ENCODE results near the gene IPCEF1. TPM values are rescaled to one million over a fixed set of nuclear protein-coding genes. Genes with fewer than 3 reads are reported as not detected.

Gene IPCEF1
- total RNA-seq, 2 donors from 2014 or later = 3.0 to 5.7 TPM

DNA sequence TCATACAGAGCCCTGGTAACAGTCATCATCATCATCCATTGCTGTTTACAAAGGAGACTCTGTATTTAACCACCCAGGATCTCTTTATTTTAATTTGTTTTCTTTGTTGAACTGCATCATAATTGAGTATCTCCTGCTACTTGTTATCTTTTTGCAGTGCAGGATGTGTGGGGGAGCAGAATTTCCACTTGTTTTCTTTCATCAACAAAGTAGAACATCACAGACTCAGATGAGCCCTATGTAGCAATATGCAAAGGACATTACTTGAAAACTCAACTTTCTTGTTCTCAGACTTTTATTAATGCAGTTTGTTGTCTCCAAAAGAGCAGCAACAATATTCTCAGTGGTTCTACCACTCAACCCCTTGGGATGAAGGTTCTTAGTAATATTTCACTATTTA, 38.7 kb upstream of the IPCEF1 start:
- H3K4me1 ChIP-seq = no peaks in the 10 kb centered on the region
- no peak for ATAC-seq
- TF ChIP-seq POLR2A (IDR thresholded peaks at IDR 0.05) (no peak), CTCF (IDR thresholded peaks at IDR 0.05) (no peak)
- no peaks in the 10 kb centered on the region for H3K27me3 ChIP-seq
- no peak overlapping the region for H3K4me3 ChIP-seq
- no peaks in the 10 kb centered on the region for H3K9me3 ChIP-seq
- intact Hi-C loops (cut with DNase I) = no loop called here
- H3K27ac ChIP-seq = no peak overlapping the region
- H3K36me3 ChIP-seq (replicated peaks in 1 of 2; ENCODE audit: insufficient read depth in 1 of 2, low read depth in 2 of 2) = no peaks in the 10 kb centered on the region
- DNase-seq = no peak

GRCh38 chr6:154394571-154394970, 38.0 kb upstream of the IPCEF1 start:
- WGBS, 2 donors = 66 to 73% methylated on average over 3 of the region's 3 CpGs
- TF ChIP-seq POLR2A (IDR thresholded peaks at IDR 0.05) = no peak
- no peak for TF ChIP-seq CTCF (IDR thresholded peaks at IDR 0.05)
- no peak overlapping the region for H3K27ac ChIP-seq
- intact Hi-C loops (cut with DNase I) = no loop called here
- H3K27me3 ChIP-seq = no peaks in the 10 kb centered on the region
- H3K9me3 ChIP-seq = no peaks in the 10 kb centered on the region
- ATAC-seq (no peak), DNase-seq (no peak)
- H3K4me3 ChIP-seq = no peak overlapping the region
- no peaks in the 10 kb centered on the region for H3K36me3 ChIP-seq (replicated peaks in 1 of 2; ENCODE audit: insufficient read depth in 1 of 2, low read depth in 2 of 2)
- H3K4me1 ChIP-seq = no peaks in the 10 kb centered on the region

- no peaks in the 10 kb centered on the region for H3K36me3 ChIP-seq (replicated peaks in 1 of 2; ENCODE audit: insufficient read depth in 1 of 2, low read depth in 2 of 2)
- no peaks in the 10 kb centered on the region for H3K9me3 ChIP-seq
- H3K27ac ChIP-seq = no peak overlapping the region
- no peak for DNase-seq
- intact Hi-C loops (cut with DNase I) = no loop called here
- no peaks in the 10 kb centered on the region for H3K27me3 ChIP-seq
- peaks cover 6% of the 10 kb centered on the region for H3K4me1 ChIP-seq
- WGBS, 2 donors = 81 to 94% methylated on average over 1 of the region's 1 CpG
- no peak overlapping the region for H3K4me3 ChIP-seq
- TF ChIP-seq CTCF (IDR thresholded peaks at IDR 0.05) (no peak), POLR2A (IDR thresholded peaks at IDR 0.05) (no peak)
- no peak for ATAC-seq
These were observed 33.4 kb upstream of the IPCEF1 start for GRCh38 chr6:154390034-154390433.

DNA sequence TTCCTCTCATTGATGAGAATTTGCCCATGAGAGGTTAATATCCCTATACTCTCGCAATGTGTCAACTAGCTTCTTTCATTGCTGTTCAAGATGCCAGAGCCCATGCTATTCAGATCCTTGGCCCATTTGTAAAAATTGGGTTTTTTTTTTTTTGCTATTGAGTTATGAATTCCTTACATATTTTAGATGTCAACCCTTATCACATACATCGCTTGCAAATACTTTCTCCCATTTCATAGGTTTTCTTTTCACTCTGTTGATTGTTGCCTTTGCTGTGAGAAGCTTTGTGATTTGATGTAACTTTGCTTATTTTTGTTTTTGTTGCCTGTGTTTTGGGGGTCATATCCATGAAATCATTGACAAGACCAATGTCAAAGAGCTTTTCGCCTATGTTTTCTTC, 32.2 kb upstream of the IPCEF1 start:
- H3K27me3 ChIP-seq = no peaks in the 10 kb centered on the region
- intact Hi-C loops (cut with DNase I) = no loop called here
- no peaks in the 10 kb centered on the region for H3K9me3 ChIP-seq
- TF ChIP-seq CTCF (IDR thresholded peaks at IDR 0.05) = no peak
- no peak for TF ChIP-seq POLR2A (IDR thresholded peaks at IDR 0.05)
- H3K4me3 ChIP-seq = no peak overlapping the region
- DNase-seq (no peak), ATAC-seq (no peak)
- H3K36me3 ChIP-seq (replicated peaks in 1 of 2; ENCODE audit: insufficient read depth in 1 of 2, low read depth in 2 of 2) = no peaks in the 10 kb centered on the region
- H3K4me1 ChIP-seq = peaks cover 6% of the 10 kb centered on the region
- 88% methylated on average over 3 of the region's 3 CpGs for WGBS, 2 donors
- no peak overlapping the region for H3K27ac ChIP-seq

- Histone ChIP-seq H3K4me1 (peaks cover 6% of the 10 kb centered on the region), H3K9me3 (no peaks in the 10 kb centered on the region), H3K27me3 (no peaks in the 10 kb centered on the region), H3K4me3 (no peak overlapping the region), H3K36me3 (replicated peaks in 1 of 2; ENCODE audit: insufficient read depth in 1 of 2, low read depth in 2 of 2) (no peaks in the 10 kb centered on the region), H3K27ac (no peak overlapping the region)
- DNase-seq (no peak), ATAC-seq (no peak)
- TF ChIP-seq CTCF (IDR thresholded peaks at IDR 0.05) (no peak), POLR2A (IDR thresholded peaks at IDR 0.05) (no peak)
- intact Hi-C loops (cut with DNase I) = no loop called here
- 93 to 94% methylated on average over 5 of the region's 5 CpGs for WGBS, 2 donors
These were observed 30.5 kb upstream of the IPCEF1 start for GRCh38 chr6:154386848-154387717.
